A673 (cell line): ENCODE results near the gene SMC2. TPM values are rescaled to one million over a fixed set of nuclear protein-coding genes. Genes with fewer than 3 reads are reported as not detected.

ENCODE experiments used
- BruUV-seq: library from RNA; stranded (reverse); fragments of 400-500 nt; replicated peaks from 2 replicates; lab custom pipeline; 2021; lab: Mats Ljungman, UMichigan
- CTCF ChIA-PET: fragments of 300-600 bp; sonication (Branson Sonifier 250); formaldehyde crosslinking; loops from one replicate; lab custom pipeline; 2022; ENCODE audit warnings: antibody characterized with exemption; lab: Charles Lee
- POLR2A ChIA-PET: fragments of 300-600 bp; sonication (Branson Sonifier 250); formaldehyde crosslinking; loops from one replicate; lab custom pipeline; 2022; ENCODE audit warnings: antibody characterized with exemption; ENCODE audit not compliant: low non-redundant PET; lab: Charles Lee
- DNase-seq: peaks from one replicate; pipeline ENCODE4 v3.0.0-alpha.2; 2015; ENCODE audit warnings: low spot score
- H3K27ac ChIP-seq: fragments of 200-600 bp; sonication (generic); 2 replicates; pipeline ENCODE4 v1.5.1; 2016; ENCODE audit warnings: mixed run types, low read depth, mild to moderate bottlenecking, mixed read lengths, antibody characterized with exemption, low read length; ENCODE audit not compliant: poor library complexity, severe bottlenecking
- H3K27me3 ChIP-seq: fragments of 200-600 bp; sonication (generic); replicated peaks from 2 replicates; pipeline ENCODE4 v1.6.1; 2017; ENCODE audit warnings: mixed run types, low read depth, mild to moderate bottlenecking, mixed read lengths, antibody characterized with exemption, low read length; ENCODE audit not compliant: insufficient read depth, poor library complexity
- H3K36me3 ChIP-seq: fragments of 200-600 bp; sonication (generic); 2 replicates; pipeline ENCODE4 v1.6.1; 2016; ENCODE audit warnings: mixed run types, mild to moderate bottlenecking, mixed read lengths, antibody characterized with exemption, low read length; ENCODE audit not compliant: insufficient read depth, poor library complexity, severe bottlenecking
- H3K4me1 ChIP-seq: fragments of 200-600 bp; sonication (generic); 2 replicates; pipeline ENCODE4 v1.6.1; 2017; ENCODE audit warnings: mixed run types, mild to moderate bottlenecking, mixed read lengths, antibody characterized with exemption, low read length; ENCODE audit not compliant: insufficient read depth, poor library complexity, severe bottlenecking
- H3K4me3 ChIP-seq: fragments of 200-600 bp; sonication (generic); 2 replicates; pipeline ENCODE4 v1.5.1; 2016; ENCODE audit warnings: low read depth, mixed run types, mild to moderate bottlenecking, mixed read lengths, low read length; ENCODE audit not compliant: poor library complexity, severe bottlenecking
- H3K9me3 ChIP-seq: fragments of 200-600 bp; sonication (generic); 2 replicates; pipeline ENCODE4 v1.6.1; 2016; ENCODE audit warnings: mixed run types, low read depth, mild to moderate bottlenecking, mixed read lengths, antibody characterized with exemption, low read length; ENCODE audit not compliant: poor library complexity, severe bottlenecking
- EZH2 ChIP-seq: fragments of 200-600 bp; sonication (generic); IDR thresholded peaks from 2 replicates; pipeline ENCODE4 v1.6.1; 2017; ENCODE audit warnings: borderline replicate concordance, low read depth, mild to moderate bottlenecking, mixed read lengths, antibody characterized with exemption, low read length; ENCODE audit not compliant: poor library complexity, severe bottlenecking
- intact Hi-C: fragments of 100-400 bp; cut with micrococcal nuclease; formaldehyde crosslinking; loops from one replicate; pipeline ENCODE4 v1.10.0; 2022; ENCODE audit not compliant: unreplicated experiment
- total RNA-seq: library from RNA; stranded (reverse); gene quantifications from 2 replicates; pipeline ENCODE4 v1.2.3, GENCODE V29; 2021
- TF ChIP-seq, protein P1 (sequence below): fragments of 300-800, 200-600 bp; sonication (generic); conservative IDR thresholded peaks from 2 replicates; pipeline ENCODE4 v1.5.1; 2017; ENCODE audit warnings: low read depth, mild to moderate bottlenecking, antibody characterized with exemption, low read length, moderate library complexity, mixed read lengths

Gene SMC2
- total RNA-seq, 1 experiment from 2014 or later = 73.6 TPM

DNA sequence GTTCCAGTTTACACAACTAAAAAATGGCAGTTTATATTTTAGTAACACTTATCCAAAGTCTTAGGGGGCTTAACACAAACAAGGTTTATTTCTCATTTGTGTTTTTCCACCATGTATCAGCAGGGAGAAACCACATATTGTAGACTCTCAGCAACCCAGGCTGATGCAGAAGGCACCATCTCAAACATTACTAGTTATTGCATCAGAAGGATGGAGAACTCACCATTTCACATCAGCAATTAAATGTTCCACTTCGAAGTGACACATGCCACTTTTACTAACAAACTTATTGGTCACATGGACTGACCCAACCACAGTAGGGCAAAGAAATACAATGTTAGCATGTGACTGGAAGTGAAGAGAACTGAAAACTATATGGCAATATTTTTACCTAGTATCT lies 22.5 kb upstream of the SMC2 start:
- ChIA-PET CTCF (no interaction called here), POLR2A (no interaction called here)
- no TSS peak for BruUV-seq
- H3K36me3 ChIP-seq = no peaks in the 10 kb centered on the region
- intact Hi-C loops = no loop called here
- no peak for DNase-seq
- H3K27me3 ChIP-seq = no peaks in the 10 kb centered on the region
- TF ChIP-seq EZH2 = no peak
- TF ChIP-seq, protein P1, sequence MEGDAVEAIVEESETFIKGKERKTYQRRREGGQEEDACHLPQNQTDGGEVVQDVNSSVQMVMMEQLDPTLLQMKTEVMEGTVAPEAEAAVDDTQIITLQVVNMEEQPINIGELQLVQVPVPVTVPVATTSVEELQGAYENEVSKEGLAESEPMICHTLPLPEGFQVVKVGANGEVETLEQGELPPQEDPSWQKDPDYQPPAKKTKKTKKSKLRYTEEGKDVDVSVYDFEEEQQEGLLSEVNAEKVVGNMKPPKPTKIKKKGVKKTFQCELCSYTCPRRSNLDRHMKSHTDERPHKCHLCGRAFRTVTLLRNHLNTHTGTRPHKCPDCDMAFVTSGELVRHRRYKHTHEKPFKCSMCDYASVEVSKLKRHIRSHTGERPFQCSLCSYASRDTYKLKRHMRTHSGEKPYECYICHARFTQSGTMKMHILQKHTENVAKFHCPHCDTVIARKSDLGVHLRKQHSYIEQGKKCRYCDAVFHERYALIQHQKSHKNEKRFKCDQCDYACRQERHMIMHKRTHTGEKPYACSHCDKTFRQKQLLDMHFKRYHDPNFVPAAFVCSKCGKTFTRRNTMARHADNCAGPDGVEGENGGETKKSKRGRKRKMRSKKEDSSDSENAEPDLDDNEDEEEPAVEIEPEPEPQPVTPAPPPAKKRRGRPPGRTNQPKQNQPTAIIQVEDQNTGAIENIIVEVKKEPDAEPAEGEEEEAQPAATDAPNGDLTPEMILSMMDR = no peak
- no peaks in the 10 kb centered on the region for H3K9me3 ChIP-seq
- H3K4me3 ChIP-seq = no peak overlapping the region
- no peaks in the 10 kb centered on the region for H3K4me1 ChIP-seq
- H3K27ac ChIP-seq = no peak overlapping the region

DNA sequence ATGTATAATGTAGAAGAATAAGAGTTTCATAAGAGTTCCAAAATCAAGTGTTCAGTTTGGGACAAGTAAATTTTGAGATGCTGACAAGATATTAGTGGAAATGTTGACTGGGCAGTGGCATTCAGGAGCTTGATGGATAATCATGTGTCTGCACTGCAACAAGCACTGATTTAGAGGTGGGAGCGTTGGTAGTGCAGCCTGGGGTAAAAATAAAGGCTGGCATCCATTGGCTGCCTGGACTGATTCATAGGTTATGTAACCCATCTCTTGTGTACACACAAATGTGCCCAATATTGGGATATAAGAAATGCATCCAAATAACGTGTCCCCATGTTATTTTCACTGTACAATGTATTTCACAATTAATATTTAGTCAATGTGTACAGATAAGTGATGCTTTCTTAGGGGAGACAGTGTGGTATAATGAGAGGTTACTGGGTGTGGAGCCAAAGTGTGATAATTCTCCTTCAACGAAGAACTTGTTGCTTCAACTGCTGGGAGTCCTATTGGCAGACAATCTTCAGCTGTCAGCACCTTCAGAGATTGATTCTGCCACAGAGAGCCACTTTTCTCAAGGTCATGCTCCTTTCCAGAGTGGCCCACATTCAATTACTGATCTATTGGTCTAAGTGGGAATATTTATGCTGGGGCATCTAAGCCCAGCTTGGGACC lies 20.9 kb upstream of the SMC2 start:
- H3K4me1 ChIP-seq = no peaks in the 10 kb centered on the region
- intact Hi-C loops = no loop called here
- H3K27ac ChIP-seq = no peak overlapping the region
- BruUV-seq = no TSS peak
- H3K27me3 ChIP-seq = no peaks in the 10 kb centered on the region
- TF ChIP-seq, protein P1 = no peak
- no peak for TF ChIP-seq EZH2
- ChIA-PET POLR2A (no interaction called here), CTCF (no interaction called here)
- no peak for DNase-seq
- H3K9me3 ChIP-seq = no peaks in the 10 kb centered on the region
- H3K4me3 ChIP-seq = no peak overlapping the region
- H3K36me3 ChIP-seq = no peaks in the 10 kb centered on the region

DNA sequence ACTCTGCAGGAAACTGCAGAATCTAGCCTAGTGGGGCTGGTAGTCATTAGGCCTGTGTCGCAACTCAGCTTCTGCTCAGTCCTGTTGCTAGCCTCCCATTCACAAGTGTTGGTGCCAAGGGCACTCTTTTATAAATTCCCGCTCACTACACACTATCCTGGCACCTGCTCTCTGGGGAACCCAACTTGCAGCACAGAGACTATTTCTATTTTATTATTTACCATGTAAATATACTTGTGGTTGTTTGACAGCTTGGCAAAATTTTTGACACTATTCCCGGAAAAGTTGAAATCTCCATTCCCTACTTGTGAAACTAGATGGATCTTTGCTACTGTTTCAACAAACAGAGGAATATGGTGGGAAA lies 20.4 kb upstream of the SMC2 start:
- peaks cover 2% of the 10 kb centered on the region for H3K9me3 ChIP-seq
- H3K36me3 ChIP-seq = no peaks in the 10 kb centered on the region
- no peaks in the 10 kb centered on the region for H3K27me3 ChIP-seq
- BruUV-seq = no TSS peak
- ChIA-PET CTCF (no interaction called here), POLR2A (no interaction called here)
- no peaks in the 10 kb centered on the region for H3K4me1 ChIP-seq
- DNase-seq = no peak
- no peak overlapping the region for H3K4me3 ChIP-seq
- TF ChIP-seq, protein P1 = no peak
- no peak for TF ChIP-seq EZH2
- H3K27ac ChIP-seq = no peak overlapping the region
- intact Hi-C loops = no loop called here
